ENCODE measurements around the gene CCM2. TPM values are rescaled to one million over a fixed set of nuclear protein-coding genes. Genes with fewer than 3 reads are reported as not detected.

The CCM2 gene
- total and polyA plus RNA-seq, 2 experiments from 2014 or later: 24.9 to 40.1 TPM

DNA sequence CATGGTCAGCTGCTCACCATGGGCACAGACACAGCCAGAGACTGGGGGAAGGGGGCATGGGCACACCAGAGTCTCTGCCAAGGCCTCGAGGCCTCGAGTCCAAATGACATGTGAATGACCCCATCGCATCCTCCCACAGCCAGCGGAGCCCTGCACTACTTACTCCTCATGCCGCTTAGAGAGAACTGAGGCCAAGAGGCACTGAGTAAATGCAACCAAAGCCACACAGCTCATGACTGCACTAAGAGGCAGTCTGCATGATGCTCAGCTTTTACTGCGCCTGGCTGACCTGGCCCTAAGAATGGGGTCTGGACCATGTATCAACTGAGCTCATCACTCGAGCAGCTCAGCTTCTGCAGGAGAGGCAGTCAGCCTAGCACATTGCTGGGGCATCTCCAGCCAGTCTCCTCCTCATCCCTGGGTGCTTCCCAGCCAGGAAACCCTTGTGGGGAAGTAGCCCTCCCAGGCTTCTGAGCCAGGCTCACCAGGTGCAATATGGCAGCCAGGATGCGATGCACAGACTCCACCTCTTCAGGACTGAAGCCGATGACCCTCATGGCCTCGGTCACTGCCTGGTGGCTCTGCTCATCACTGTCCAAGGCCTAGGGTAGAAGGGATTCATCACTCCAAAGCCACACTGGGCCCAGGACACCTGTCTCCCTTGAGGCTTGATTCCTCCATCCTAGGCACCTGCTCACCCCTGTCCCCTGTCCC is 28.7 kb upstream of the CCM2 start:
- H3K4me3 ChIP-seq: no peak overlapping the region
- Mint-ChIP-seq H3K27me3 (ENCODE audit: insufficient read depth, low read depth, poor library complexity) (peaks cover 8% of the 10 kb centered on the region), H3K4me3 (no peak overlapping the region), H3K9me3 (no peaks in the 10 kb centered on the region), H3K4me1 (no peaks in the 10 kb centered on the region), H3K36me3 (ENCODE audit: low read depth) (no peaks in the 10 kb centered on the region), H3K27ac (no peak overlapping the region)
- H2AFZ ChIP-seq: no peak overlapping the region
- no peaks in the 10 kb centered on the region for H3K27me3 ChIP-seq (ENCODE audit: insufficient read depth)
- ATAC-seq (no peak), DNase-seq (ENCODE audit: low spot score) (no peak)
- H3K79me2 ChIP-seq (replicated peaks; ENCODE audit: insufficient read depth): no peaks in the 10 kb centered on the region
- H3K27ac ChIP-seq (ENCODE audit: low read depth): no peak overlapping the region
- H3K9me2 ChIP-seq (ENCODE audit: insufficient read depth): no peaks in the 10 kb centered on the region
- H3K36me3 ChIP-seq (ENCODE audit: insufficient read depth): no peaks in the 10 kb centered on the region
- no peak overlapping the region for H3K4me2 ChIP-seq
- no peaks in the 10 kb centered on the region for H3K4me1 ChIP-seq (ENCODE audit: insufficient read depth)
- H4K20me1 ChIP-seq (replicated peaks; ENCODE audit: insufficient read depth): no peaks in the 10 kb centered on the region
- H3F3A ChIP-seq (replicated peaks; ENCODE audit: low read depth): no peaks in the 10 kb centered on the region
- TF ChIP-seq POLR2AphosphoS5 (IDR thresholded peaks at IDR 0.05; ENCODE audit: low read depth): no peak
- TF ChIP-seq JUNB (IDR thresholded peaks at IDR 0.05; ENCODE audit: unreplicated experiment): no peak
- no peak for TF ChIP-seq ZNF114 (CRISPR knock-in tag; IDR thresholded peaks at IDR 0.05)
- TF ChIP-seq ZNF331 (CRISPR knock-in tag; IDR thresholded peaks at IDR 0.05; ENCODE audit: low read depth): no peak
- TF ChIP-seq CREB1 (CRISPR knock-in tag; IDR thresholded peaks at IDR 0.05; ENCODE audit: low read depth): no peak
- TF ChIP-seq NANOG (IDR thresholded peaks at IDR 0.05; ENCODE audit: borderline replicate concordance): no peak
- TF ChIP-seq, protein P1, sequence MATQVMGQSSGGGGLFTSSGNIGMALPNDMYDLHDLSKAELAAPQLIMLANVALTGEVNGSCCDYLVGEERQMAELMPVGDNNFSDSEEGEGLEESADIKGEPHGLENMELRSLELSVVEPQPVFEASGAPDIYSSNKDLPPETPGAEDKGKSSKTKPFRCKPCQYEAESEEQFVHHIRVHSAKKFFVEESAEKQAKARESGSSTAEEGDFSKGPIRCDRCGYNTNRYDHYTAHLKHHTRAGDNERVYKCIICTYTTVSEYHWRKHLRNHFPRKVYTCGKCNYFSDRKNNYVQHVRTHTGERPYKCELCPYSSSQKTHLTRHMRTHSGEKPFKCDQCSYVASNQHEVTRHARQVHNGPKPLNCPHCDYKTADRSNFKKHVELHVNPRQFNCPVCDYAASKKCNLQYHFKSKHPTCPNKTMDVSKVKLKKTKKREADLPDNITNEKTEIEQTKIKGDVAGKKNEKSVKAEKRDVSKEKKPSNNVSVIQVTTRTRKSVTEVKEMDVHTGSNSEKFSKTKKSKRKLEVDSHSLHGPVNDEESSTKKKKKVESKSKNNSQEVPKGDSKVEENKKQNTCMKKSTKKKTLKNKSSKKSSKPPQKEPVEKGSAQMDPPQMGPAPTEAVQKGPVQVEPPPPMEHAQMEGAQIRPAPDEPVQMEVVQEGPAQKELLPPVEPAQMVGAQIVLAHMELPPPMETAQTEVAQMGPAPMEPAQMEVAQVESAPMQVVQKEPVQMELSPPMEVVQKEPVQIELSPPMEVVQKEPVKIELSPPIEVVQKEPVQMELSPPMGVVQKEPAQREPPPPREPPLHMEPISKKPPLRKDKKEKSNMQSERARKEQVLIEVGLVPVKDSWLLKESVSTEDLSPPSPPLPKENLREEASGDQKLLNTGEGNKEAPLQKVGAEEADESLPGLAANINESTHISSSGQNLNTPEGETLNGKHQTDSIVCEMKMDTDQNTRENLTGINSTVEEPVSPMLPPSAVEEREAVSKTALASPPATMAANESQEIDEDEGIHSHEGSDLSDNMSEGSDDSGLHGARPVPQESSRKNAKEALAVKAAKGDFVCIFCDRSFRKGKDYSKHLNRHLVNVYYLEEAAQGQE (IDR thresholded peaks at IDR 0.05; ENCODE audit: unreplicated experiment): no peak
- no peak for TF ChIP-seq STAT1 (IDR thresholded peaks at IDR 0.05; ENCODE audit: unreplicated experiment)
- TF ChIP-seq, protein P2, sequence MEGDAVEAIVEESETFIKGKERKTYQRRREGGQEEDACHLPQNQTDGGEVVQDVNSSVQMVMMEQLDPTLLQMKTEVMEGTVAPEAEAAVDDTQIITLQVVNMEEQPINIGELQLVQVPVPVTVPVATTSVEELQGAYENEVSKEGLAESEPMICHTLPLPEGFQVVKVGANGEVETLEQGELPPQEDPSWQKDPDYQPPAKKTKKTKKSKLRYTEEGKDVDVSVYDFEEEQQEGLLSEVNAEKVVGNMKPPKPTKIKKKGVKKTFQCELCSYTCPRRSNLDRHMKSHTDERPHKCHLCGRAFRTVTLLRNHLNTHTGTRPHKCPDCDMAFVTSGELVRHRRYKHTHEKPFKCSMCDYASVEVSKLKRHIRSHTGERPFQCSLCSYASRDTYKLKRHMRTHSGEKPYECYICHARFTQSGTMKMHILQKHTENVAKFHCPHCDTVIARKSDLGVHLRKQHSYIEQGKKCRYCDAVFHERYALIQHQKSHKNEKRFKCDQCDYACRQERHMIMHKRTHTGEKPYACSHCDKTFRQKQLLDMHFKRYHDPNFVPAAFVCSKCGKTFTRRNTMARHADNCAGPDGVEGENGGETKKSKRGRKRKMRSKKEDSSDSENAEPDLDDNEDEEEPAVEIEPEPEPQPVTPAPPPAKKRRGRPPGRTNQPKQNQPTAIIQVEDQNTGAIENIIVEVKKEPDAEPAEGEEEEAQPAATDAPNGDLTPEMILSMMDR (conservative IDR thresholded peaks at IDR 0.05; ENCODE audit: low read depth in 2 of 2): no peak
- no peak for TF ChIP-seq EZH2phosphoT487 (IDR thresholded peaks at IDR 0.05; ENCODE audit: unreplicated experiment)
- TF ChIP-seq, protein P3, sequence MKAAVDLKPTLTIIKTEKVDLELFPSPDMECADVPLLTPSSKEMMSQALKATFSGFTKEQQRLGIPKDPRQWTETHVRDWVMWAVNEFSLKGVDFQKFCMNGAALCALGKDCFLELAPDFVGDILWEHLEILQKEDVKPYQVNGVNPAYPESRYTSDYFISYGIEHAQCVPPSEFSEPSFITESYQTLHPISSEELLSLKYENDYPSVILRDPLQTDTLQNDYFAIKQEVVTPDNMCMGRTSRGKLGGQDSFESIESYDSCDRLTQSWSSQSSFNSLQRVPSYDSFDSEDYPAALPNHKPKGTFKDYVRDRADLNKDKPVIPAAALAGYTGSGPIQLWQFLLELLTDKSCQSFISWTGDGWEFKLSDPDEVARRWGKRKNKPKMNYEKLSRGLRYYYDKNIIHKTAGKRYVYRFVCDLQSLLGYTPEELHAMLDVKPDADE (IDR thresholded peaks at IDR 0.05): no peak
- no peak for TF ChIP-seq EZH2 (IDR thresholded peaks at IDR 0.05; ENCODE audit: low read depth, unreplicated experiment)

All from GM23338 (cell line).